ENCODE results near the gene ASXL2. TPM values are rescaled to one million over a fixed set of nuclear protein-coding genes. Genes with fewer than 3 reads are reported as not detected.

Gene ASXL2
- total RNA-seq, 1 experiment from 2014 or later = 34.5 TPM

DNA sequence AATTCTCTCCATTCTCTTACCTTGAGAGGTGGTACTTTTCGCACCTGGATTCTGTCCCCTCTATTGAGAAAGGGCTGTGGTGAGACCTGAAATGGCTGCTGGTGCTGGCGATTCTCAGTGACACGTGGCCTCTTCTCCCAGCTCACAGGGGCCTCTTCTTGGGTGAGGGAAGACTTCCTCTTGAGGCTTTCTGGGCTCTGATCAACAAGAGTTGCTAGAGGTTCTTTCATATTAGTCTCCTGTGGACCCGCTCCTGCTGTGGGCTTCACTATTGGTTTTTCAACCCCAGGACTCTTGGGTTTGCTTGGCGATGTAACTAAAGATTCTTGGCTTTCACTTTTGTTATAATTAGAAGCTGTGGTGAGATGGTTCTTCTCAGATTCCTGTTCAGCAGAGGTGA is 128.6 kb downstream of the ASXL2 start:
- Histone ChIP-seq H3K4me3 (ENCODE audit: low read depth, low read length, poor library complexity, severe bottlenecking) (no peak overlapping the region), H3K27me3 (replicated peaks; ENCODE audit: insufficient read depth, low read depth, low read length, poor library complexity) (no peaks in the 10 kb centered on the region), H3K4me1 (ENCODE audit: insufficient read depth, low read length, poor library complexity, severe bottlenecking) (no peaks in the 10 kb centered on the region), H3K9me3 (ENCODE audit: low read depth, low read length, poor library complexity, severe bottlenecking) (no peaks in the 10 kb centered on the region), H3K36me3 (ENCODE audit: insufficient read depth, low read length, poor library complexity, severe bottlenecking) (peaks cover 16% of the 10 kb centered on the region), H3K27ac (ENCODE audit: low read depth, low read length, poor library complexity, severe bottlenecking) (no peak overlapping the region)
- DNase-seq (ENCODE audit: low spot score) = no peak
- intact Hi-C loops (cut with micrococcal nuclease; ENCODE audit: unreplicated experiment) = no loop called here
- no TSS peak for BruUV-seq (replicated peaks)
- ChIA-PET CTCF (no interaction called here), POLR2A (ENCODE audit: low non-redundant PET) (no interaction called here)
- TF ChIP-seq, protein P1, sequence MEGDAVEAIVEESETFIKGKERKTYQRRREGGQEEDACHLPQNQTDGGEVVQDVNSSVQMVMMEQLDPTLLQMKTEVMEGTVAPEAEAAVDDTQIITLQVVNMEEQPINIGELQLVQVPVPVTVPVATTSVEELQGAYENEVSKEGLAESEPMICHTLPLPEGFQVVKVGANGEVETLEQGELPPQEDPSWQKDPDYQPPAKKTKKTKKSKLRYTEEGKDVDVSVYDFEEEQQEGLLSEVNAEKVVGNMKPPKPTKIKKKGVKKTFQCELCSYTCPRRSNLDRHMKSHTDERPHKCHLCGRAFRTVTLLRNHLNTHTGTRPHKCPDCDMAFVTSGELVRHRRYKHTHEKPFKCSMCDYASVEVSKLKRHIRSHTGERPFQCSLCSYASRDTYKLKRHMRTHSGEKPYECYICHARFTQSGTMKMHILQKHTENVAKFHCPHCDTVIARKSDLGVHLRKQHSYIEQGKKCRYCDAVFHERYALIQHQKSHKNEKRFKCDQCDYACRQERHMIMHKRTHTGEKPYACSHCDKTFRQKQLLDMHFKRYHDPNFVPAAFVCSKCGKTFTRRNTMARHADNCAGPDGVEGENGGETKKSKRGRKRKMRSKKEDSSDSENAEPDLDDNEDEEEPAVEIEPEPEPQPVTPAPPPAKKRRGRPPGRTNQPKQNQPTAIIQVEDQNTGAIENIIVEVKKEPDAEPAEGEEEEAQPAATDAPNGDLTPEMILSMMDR (conservative IDR thresholded peaks at IDR 0.05; ENCODE audit: low read depth, low read length) = no peak
- TF ChIP-seq EZH2 (IDR thresholded peaks at IDR 0.05; ENCODE audit: borderline replicate concordance, low read depth, low read length, poor library complexity, severe bottlenecking) = no peak

DNA sequence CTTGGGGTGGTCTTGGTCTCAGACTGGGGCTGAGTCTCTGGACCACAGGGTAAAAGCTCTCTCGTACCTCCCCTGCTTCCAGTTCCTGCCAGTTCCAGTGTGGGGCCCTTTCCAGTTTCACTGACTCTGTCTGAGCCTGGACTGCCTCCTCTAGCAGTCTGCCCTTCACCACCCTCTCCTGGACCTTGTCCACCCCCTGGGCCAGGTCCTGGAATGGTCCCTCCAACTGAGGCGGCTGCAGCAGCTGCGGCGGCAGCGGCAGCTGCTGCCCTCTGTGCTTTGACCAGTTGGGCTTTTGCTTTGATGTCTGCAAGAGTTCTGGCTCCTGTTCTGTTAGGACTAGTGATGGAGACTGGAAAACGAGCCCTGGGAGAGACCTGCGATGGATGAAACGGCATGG is 134.2 kb downstream of the ASXL2 start:
- H3K27me3 ChIP-seq (replicated peaks; ENCODE audit: insufficient read depth, low read depth, low read length, poor library complexity) = no peaks in the 10 kb centered on the region
- peaks cover 6% of the 10 kb centered on the region for H3K36me3 ChIP-seq (ENCODE audit: insufficient read depth, low read length, poor library complexity, severe bottlenecking)
- H3K4me1 ChIP-seq (ENCODE audit: insufficient read depth, low read length, poor library complexity, severe bottlenecking) = peaks cover 19% of the 10 kb centered on the region
- TF ChIP-seq, protein P1 (conservative IDR thresholded peaks at IDR 0.05; ENCODE audit: low read depth, low read length) = no peak
- no peak for TF ChIP-seq EZH2 (IDR thresholded peaks at IDR 0.05; ENCODE audit: borderline replicate concordance, low read depth, low read length, poor library complexity, severe bottlenecking)
- BruUV-seq (replicated peaks) = no TSS peak
- no peak overlapping the region for H3K4me3 ChIP-seq (ENCODE audit: low read depth, low read length, poor library complexity, severe bottlenecking)
- intact Hi-C loops (cut with micrococcal nuclease; ENCODE audit: unreplicated experiment) = no loop called here
- CTCF ChIA-PET = no interaction called here
- no peaks in the 10 kb centered on the region for H3K9me3 ChIP-seq (ENCODE audit: low read depth, low read length, poor library complexity, severe bottlenecking)
- POLR2A ChIA-PET (ENCODE audit: low non-redundant PET) = interaction anchor here (0.6 kb wide), 1 partner anchor 54 kb away, joined by 5 read pairs; no protein-coding TSS in a partner anchor
- H3K27ac ChIP-seq (ENCODE audit: low read depth, low read length, poor library complexity, severe bottlenecking) = no peak overlapping the region
- DNase-seq (ENCODE audit: low spot score) = no peak

DNA sequence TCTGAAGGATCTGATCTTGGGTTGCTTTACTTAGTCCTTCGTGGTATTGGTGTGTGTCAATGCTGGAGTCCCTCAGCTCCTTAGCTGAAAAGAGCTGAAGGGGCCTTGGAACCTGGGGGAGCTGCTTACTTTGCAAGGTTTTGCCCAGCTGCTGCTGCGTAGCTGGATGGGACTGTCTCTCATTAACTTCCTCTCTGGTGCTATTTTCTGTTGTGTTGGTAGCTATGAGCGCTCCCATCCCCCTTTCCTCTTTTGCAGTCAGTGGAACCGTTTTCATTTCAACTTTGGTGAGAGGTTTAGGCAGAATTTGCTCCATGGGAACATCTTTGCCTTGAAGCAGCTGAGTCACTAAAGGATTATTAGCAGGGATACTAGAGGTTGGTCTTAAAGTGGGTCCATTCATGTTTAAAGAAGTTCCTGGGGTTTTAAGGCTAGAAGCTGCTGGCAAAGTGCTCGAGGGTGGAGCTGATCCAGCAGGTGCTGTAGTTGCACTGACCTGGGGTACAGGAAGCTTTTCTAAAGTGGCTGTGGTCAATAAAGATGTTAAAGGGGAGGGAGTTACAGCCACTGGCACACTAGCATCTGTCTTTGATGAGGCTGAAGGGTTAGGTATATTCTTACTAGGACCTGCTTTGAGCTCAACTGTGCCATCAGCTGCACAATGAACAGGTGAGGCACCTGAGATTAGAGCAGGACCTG is 135.0 kb downstream of the ASXL2 start:
- CTCF ChIA-PET = no interaction called here

More for the DNA sequence above, 135.0 kb downstream of the ASXL2 start:
- POLR2A ChIA-PET (ENCODE audit: low non-redundant PET) = no interaction called here
- no peaks in the 10 kb centered on the region for H3K9me3 ChIP-seq (ENCODE audit: low read depth, low read length, poor library complexity, severe bottlenecking)
- H3K27ac ChIP-seq (ENCODE audit: low read depth, low read length, poor library complexity, severe bottlenecking) = no peak overlapping the region
- H3K27me3 ChIP-seq (replicated peaks; ENCODE audit: insufficient read depth, low read depth, low read length, poor library complexity) = no peaks in the 10 kb centered on the region
- peaks cover 6% of the 10 kb centered on the region for H3K36me3 ChIP-seq (ENCODE audit: insufficient read depth, low read length, poor library complexity, severe bottlenecking)
- no peak for DNase-seq (ENCODE audit: low spot score)
- no peak overlapping the region for H3K4me3 ChIP-seq (ENCODE audit: low read depth, low read length, poor library complexity, severe bottlenecking)
- intact Hi-C loops (cut with micrococcal nuclease; ENCODE audit: unreplicated experiment) = no loop called here
- BruUV-seq (replicated peaks) = no TSS peak
- TF ChIP-seq, protein P1 (conservative IDR thresholded peaks at IDR 0.05; ENCODE audit: low read depth, low read length) = no peak
- TF ChIP-seq EZH2 (IDR thresholded peaks at IDR 0.05; ENCODE audit: borderline replicate concordance, low read depth, low read length, poor library complexity, severe bottlenecking) = no peak
- H3K4me1 ChIP-seq (ENCODE audit: insufficient read depth, low read length, poor library complexity, severe bottlenecking) = peaks cover 19% of the 10 kb centered on the region
